Measurements from ENCODE around the gene TMEM135.

The TMEM135 gene

GRCh38 chr11:87317441-87317840 lies 279.7 kb downstream of the TMEM135 start:
- no peak for DNase-seq

GRCh38 chr11:87320123-87320522 lies 282.4 kb downstream of the TMEM135 start:
- no peak for DNase-seq

GRCh38 chr11:87322568-87322967 lies 284.8 kb downstream of the TMEM135 start:
- no peak for DNase-seq

- DNase-seq, result no peak
These were observed 286.2 kb downstream of the TMEM135 start for GRCh38 chr11:87323899-87324298.

GRCh38 chr11:87324817-87325489 lies 287.2 kb downstream of the TMEM135 start:
- no peak for DNase-seq

GRCh38 chr11:87325490-87325872 lies 287.7 kb downstream of the TMEM135 start:
- no peak for DNase-seq

GRCh38 chr11:87326594-87326993 lies 288.9 kb downstream of the TMEM135 start:
- DNase-seq, result no peak

- no peak for DNase-seq
These were observed 291.4 kb downstream of the TMEM135 start for GRCh38 chr11:87329172-87329571.

- no peak for DNase-seq
These were observed 292.5 kb downstream of the TMEM135 start for GRCh38 chr11:87330187-87330601.

- DNase-seq, result no peak
These were observed 293.5 kb downstream of the TMEM135 start for GRCh38 chr11:87331273-87331672.

GRCh38 chr11:87338046-87338639 lies 300.4 kb downstream of the TMEM135 start:
- DNase-seq, result no peak

- DNase-seq, result no peak
These were observed 301.7 kb downstream of the TMEM135 start for GRCh38 chr11:87339416-87339815.

GRCh38 chr11:87347441-87347840 lies 309.7 kb downstream of the TMEM135 start:
- DNase-seq, result no peak

GRCh38 chr11:87347854-87348253 lies 310.1 kb downstream of the TMEM135 start:
- no peak for DNase-seq

GRCh38 chr11:87351676-87352075 lies 313.9 kb downstream of the TMEM135 start:
- no peak for DNase-seq

- DNase-seq, result peak; percentile 65
These were observed 315.3 kb downstream of the TMEM135 start for GRCh38 chr11:87352759-87353707.

GRCh38 chr11:87353771-87354345 lies 316.1 kb downstream of the TMEM135 start:
- no peak for DNase-seq

GRCh38 chr11:87355596-87355995 lies 317.9 kb downstream of the TMEM135 start:
- no peak for DNase-seq

- no peak for DNase-seq
These were observed 318.7 kb downstream of the TMEM135 start for GRCh38 chr11:87356428-87356827.

GRCh38 chr11:87358461-87358860 lies 320.7 kb downstream of the TMEM135 start:
- DNase-seq, result no peak

- no peak for DNase-seq
These were observed 321.7 kb downstream of the TMEM135 start for GRCh38 chr11:87359401-87359800.

- DNase-seq, result no peak
These were observed 324.2 kb downstream of the TMEM135 start for GRCh38 chr11:87361891-87362290.

- no peak for DNase-seq
These were observed 328.6 kb downstream of the TMEM135 start for GRCh38 chr11:87366346-87366745.

All from CD4-positive, alpha-beta T cell treated with Interferon gamma for 1 hour (primary cell).